Sciatic nerve (tissue), 1 donor: ENCODE data around the gene DSC3. TPM values are rescaled to one million over a fixed set of nuclear protein-coding genes. Genes with fewer than 3 reads are reported as not detected.

Experiments
- total RNA-seq: library from RNA; stranded (reverse); fragmentation: NEBNext Ultra II Directional; extraction: Animal tissue kit (Norgen Biotek cat#: 25700); gene quantifications from one replicate; pipeline ENCODE4 v1.2.1, GENCODE V29; 2021
- donor health status: DM: no; HTN: no; CAD: no.

Gene DSC3
- total RNA-seq, 1 donor from 2014 or later, result 2.9 TPM

Other genes starting within 250 kb of the DSC3 start
- 7.4 TPM for gene DSC2, start 59.7 kb upstream of the DSC3 start, total RNA-seq
- gene DSC1, start 120.1 kb upstream of the DSC3 start, total RNA-seq, result not detected